Karpas-422 (cell line): ENCODE data around the gene HOXA10. TPM values are rescaled to one million over a fixed set of nuclear protein-coding genes. Genes with fewer than 3 reads are reported as not detected.

Source experiments
- DNase-seq: peaks from one replicate; pipeline ENCODE4 v3.0.0-alpha.2; 2015
- H2AFZ ChIP-seq: fragments of 200-600 bp; sonication (generic); 2 replicates; pipeline ENCODE4 v1.6.1; 2014; ENCODE audit warnings: antibody characterized with exemption, low read length, mixed read lengths
- H3K27ac ChIP-seq: fragments of 200-600 bp; sonication (generic); 2 replicates; pipeline ENCODE4 v1.5.1; 2014; ENCODE audit warnings: mild to moderate bottlenecking, low read length, moderate library complexity
- H3K27me3 ChIP-seq: fragments of 200-600 bp; sonication (generic); 2 replicates; pipeline ENCODE4 v1.6.1; 2014; ENCODE audit warnings: low read length, mixed read lengths
- H3K36me3 ChIP-seq: fragments of 200-600 bp; sonication (generic); 2 replicates; pipeline ENCODE4 v1.6.1; 2014; ENCODE audit warnings: low read length, mixed read lengths; ENCODE audit not compliant: insufficient read depth
- H3K4me1 ChIP-seq: fragments of 200-600 bp; sonication (generic); 2 replicates; pipeline ENCODE4 v1.6.1; 2014; ENCODE audit warnings: mild to moderate bottlenecking, low read length, mixed read lengths
- H3K4me2 ChIP-seq: fragments of 200-600 bp; sonication (generic); 2 replicates; pipeline ENCODE4 v1.6.1; 2014; ENCODE audit warnings: low read length, low read depth, mild to moderate bottlenecking; ENCODE audit not compliant: poor library complexity, severe bottlenecking
- H3K4me3 ChIP-seq: fragments of 200-600 bp; sonication (generic); 2 replicates; pipeline ENCODE4 v1.5.1; 2014; ENCODE audit warnings: mild to moderate bottlenecking, antibody characterized with exemption, low read length, mixed read lengths
- H3K79me2 ChIP-seq: fragments of 200-600 bp; sonication (generic); 2 replicates; pipeline ENCODE4 v1.6.1; 2014; ENCODE audit warnings: mild to moderate bottlenecking, low read length, mixed read lengths
- H3K9ac ChIP-seq: fragments of 200-600 bp; sonication (generic); 2 replicates; pipeline ENCODE4 v1.6.0; 2014; ENCODE audit warnings: low read length
- H3K9me2 ChIP-seq: fragments of 200-600 bp; sonication (generic), shearing (Covaris generic); replicated peaks from 2 replicates; pipeline ENCODE4 v1.6.0; 2014; ENCODE audit warnings: mild to moderate bottlenecking, low read length, moderate library complexity; ENCODE audit not compliant: insufficient read depth
- H3K9me3 ChIP-seq: fragments of 300-700, 200-600 bp; sonication (generic); 2 replicates; pipeline ENCODE4 v1.6.1; 2014; ENCODE audit warnings: low read length, mixed read lengths
- H4K20me1 ChIP-seq: fragments of 200-600 bp; sonication (generic); 2 replicates; pipeline ENCODE4 v1.6.1; 2014; ENCODE audit warnings: mild to moderate bottlenecking, antibody characterized with exemption, low read length, low read depth; ENCODE audit not compliant: insufficient read depth
- total RNA-seq: library from RNA; depleted of rRNA; stranded (reverse); fragments of >200 nt; shearing (Covaris generic); gene quantifications from 2 replicates; pipeline ENCODE4 v1.2.3, GENCODE V29; 2014; ENCODE audit warnings: low replicate concordance

HOXA10 gene
- total RNA-seq, 1 experiment from 2014 or later: not detected

- no peaks in the 10 kb centered on the region for H3K9me3 ChIP-seq
- H3K4me2 ChIP-seq: peak overlapping the region; percentile 100
- no peak for DNase-seq
- H3K27ac ChIP-seq: no peak overlapping the region
- peak overlapping the region; percentile 100 for H2AFZ ChIP-seq
- H4K20me1 ChIP-seq: no peaks in the 10 kb centered on the region
- no peaks in the 10 kb centered on the region for H3K79me2 ChIP-seq
- H3K9me2 ChIP-seq: no peaks in the 10 kb centered on the region
- H3K9ac ChIP-seq: peak overlapping the region; percentile 74
- H3K4me3 ChIP-seq: peak overlapping the region; percentile 85
- H3K36me3 ChIP-seq: no peaks in the 10 kb centered on the region
- no peaks in the 10 kb centered on the region for H3K27me3 ChIP-seq
- peaks cover 38% of the 10 kb centered on the region for H3K4me1 ChIP-seq
Observed at GRCh38 chr7:27160145-27160545, 14.0 kb downstream of the HOXA10 start.

GRCh38 chr7:27159266-27160144, 14.6 kb downstream of the HOXA10 start:
- Histone ChIP-seq H3K27ac (no peak overlapping the region), H3K27me3 (no peaks in the 10 kb centered on the region), H3K4me1 (peaks cover 44% of the 10 kb centered on the region), H2AFZ (no peak overlapping the region), H3K9ac (no peak overlapping the region), H3K4me2 (peak overlapping the region; percentile 100), H3K79me2 (no peaks in the 10 kb centered on the region), H3K9me3 (no peaks in the 10 kb centered on the region), H3K9me2 (no peaks in the 10 kb centered on the region), H3K36me3 (no peaks in the 10 kb centered on the region), H4K20me1 (no peaks in the 10 kb centered on the region), H3K4me3 (peak overlapping the region; percentile 85; the same call in 1 of the 2 replicates)
- no peak for DNase-seq

GRCh38 chr7:27158436-27159265, 15.5 kb downstream of the HOXA10 start:
- Histone ChIP-seq H3K27ac (no peak overlapping the region), H3K36me3 (no peaks in the 10 kb centered on the region), H3K27me3 (no peaks in the 10 kb centered on the region), H3K4me1 (peaks cover 48% of the 10 kb centered on the region), H2AFZ (no peak overlapping the region), H3K9me2 (no peaks in the 10 kb centered on the region), H3K4me3 (no peak overlapping the region), H3K9ac (no peak overlapping the region), H3K9me3 (no peaks in the 10 kb centered on the region), H3K4me2 (no peak overlapping the region), H3K79me2 (no peaks in the 10 kb centered on the region), H4K20me1 (no peaks in the 10 kb centered on the region)
- no peak for DNase-seq

GRCh38 chr7:27157702-27158431, 16.3 kb downstream of the HOXA10 start:
- no peak for DNase-seq
- Histone ChIP-seq H4K20me1 (no peaks in the 10 kb centered on the region), H3K79me2 (no peaks in the 10 kb centered on the region), H3K4me2 (no peak overlapping the region), H3K4me3 (no peak overlapping the region), H3K9ac (no peak overlapping the region), H3K4me1 (peaks cover 48% of the 10 kb centered on the region), H3K9me3 (no peaks in the 10 kb centered on the region), H3K9me2 (no peaks in the 10 kb centered on the region), H3K36me3 (no peaks in the 10 kb centered on the region), H2AFZ (no peak overlapping the region), H3K27ac (no peak overlapping the region), H3K27me3 (no peaks in the 10 kb centered on the region)

- Histone ChIP-seq H4K20me1 (no peaks in the 10 kb centered on the region), H3K4me1 (peaks cover 50% of the 10 kb centered on the region), H3K36me3 (no peaks in the 10 kb centered on the region), H3K4me3 (peak overlapping the region; percentile 69), H3K9me3 (no peaks in the 10 kb centered on the region), H3K79me2 (no peaks in the 10 kb centered on the region), H3K9ac (peak overlapping the region; percentile 78), H3K27me3 (no peaks in the 10 kb centered on the region), H2AFZ (peak overlapping the region; percentile 96; the same call in 1 of the 2 replicates), H3K27ac (no peak overlapping the region), H3K4me2 (peak overlapping the region; percentile 77), H3K9me2 (no peaks in the 10 kb centered on the region)
- DNase-seq: peak; percentile 44
Observed at GRCh38 chr7:27156916-27157701, 17.0 kb downstream of the HOXA10 start.

GRCh38 chr7:27156508-27156898, 17.6 kb downstream of the HOXA10 start, which contains the start of gene HOXA7:
TSS of gene HOXA7 (minus strand) at chr7:27156675. CDS start at chr7:27156545, 130 bp downstream.
- Histone ChIP-seq H3K4me1 (peaks cover 52% of the 10 kb centered on the region), H3K4me2 (peak within 1 kb of the TSS; percentile 77), H3K27ac (peak within 1 kb of the TSS; percentile 75)

GRCh38 chr7:27155816-27156507, 18.2 kb downstream of the HOXA10 start:
- H3K79me2 ChIP-seq: no peaks in the 10 kb centered on the region
- peak overlapping the region; percentile 96 for H2AFZ ChIP-seq
- H3K4me1 ChIP-seq: peaks cover 52% of the 10 kb centered on the region
- peak overlapping the region; percentile 77 for H3K4me2 ChIP-seq
- H3K9ac ChIP-seq: peak overlapping the region; percentile 78
- H3K27me3 ChIP-seq: no peaks in the 10 kb centered on the region
- H3K36me3 ChIP-seq: no peaks in the 10 kb centered on the region
- H4K20me1 ChIP-seq: no peaks in the 10 kb centered on the region
- DNase-seq: peak; percentile 86
- peak overlapping the region; percentile 75 for H3K27ac ChIP-seq
- H3K9me3 ChIP-seq: no peaks in the 10 kb centered on the region
- no peaks in the 10 kb centered on the region for H3K9me2 ChIP-seq
- peak overlapping the region; percentile 69 for H3K4me3 ChIP-seq

More at GRCh38 chr7:27156508-27156898, 17.6 kb downstream of the HOXA10 start, which contains the start of gene HOXA7:
- H3K79me2 ChIP-seq: no peaks in the 10 kb centered on the region
- H3K4me3 ChIP-seq: peak within 1 kb of the TSS; percentile 69
- peak within 1 kb of the TSS; percentile 96 for H2AFZ ChIP-seq
- no peaks in the 10 kb centered on the region for H3K9me3 ChIP-seq
- peak; percentile 90 for DNase-seq
- H3K9me2 ChIP-seq: no peaks in the 10 kb centered on the region
- no peaks in the 10 kb centered on the region for H3K27me3 ChIP-seq
- H4K20me1 ChIP-seq: no peaks in the 10 kb centered on the region
- H3K9ac ChIP-seq: peak within 1 kb of the TSS; percentile 78
- H3K36me3 ChIP-seq: no peaks in the 10 kb centered on the region
